Measurements from ENCODE around the gene CNN3. TPM values are rescaled to one million over a fixed set of nuclear protein-coding genes. Genes with fewer than 3 reads are reported as not detected.

The CNN3 gene
- total and polyA plus RNA-seq, 8 donors, result 70.0 to 353 (median 133) TPM

GRCh38 chr1:94922761-94923331, 4.1 kb downstream of the CNN3 start:
- 63 to 77% (median 68%) methylated on average over 8 of the region's 8 CpGs for WGBS, 5 donors
- no peak for DNase-seq
- H3K36me3 ChIP-seq, result no peaks in the 10 kb centered on the region
- no peaks in the 10 kb centered on the region for H3K9me3 ChIP-seq
- H3K4me3 ChIP-seq, result peak overlapping the region in 3 of 4 donors; percentile 2 to 60 (median 10)
- peaks cover 0 to 21% (median 9%) of the 10 kb centered on the region in 3 donors for H3K27me3 ChIP-seq
- H3K27ac ChIP-seq, result peak overlapping the region in 4 of 5 donors; percentile 21 to 99 (median 96)
- TF ChIP-seq POLR2A (IDR thresholded peaks at IDR 0.05) (no peak), EP300 (IDR thresholded peaks at IDR 0.05) (no peak), CTCF (IDR thresholded peaks at IDR 0.05) (no peak), POLR2AphosphoS5 (IDR thresholded peaks at IDR 0.05) (no peak)
- intact Hi-C loops (cut with DNase I; ENCODE audit: low total_unique reads), result no loop called here
- H3K4me1 ChIP-seq, result peaks cover 35 to 77% (median 53%) of the 10 kb centered on the region in 4 donors

- TF ChIP-seq POLR2AphosphoS5 (IDR thresholded peaks at IDR 0.05) (no peak), POLR2A (IDR thresholded peaks at IDR 0.05) (no peak), EP300 (IDR thresholded peaks at IDR 0.05) (no peak), CTCF (IDR thresholded peaks at IDR 0.05) (no peak)
- intact Hi-C loops (cut with DNase I; ENCODE audit: low total_unique reads), result no loop called here
- Histone ChIP-seq H3K4me3 (peak overlapping the region in 2 of 4 donors; percentile 10 to 11), H3K27me3 (peaks cover 0 to 15% (median 6%) of the 10 kb centered on the region in 3 donors), H3K27ac (peak overlapping the region in 2 of 5 donors; percentile 34 to 99), H3K9me3 (no peaks in the 10 kb centered on the region), H3K4me1 (peaks cover 26 to 77% (median 53%) of the 10 kb centered on the region in 4 donors), H3K36me3 (no peaks in the 10 kb centered on the region)
- WGBS, 5 donors, result 93 to 98% (median 95%) methylated on average over 1 of the region's 1 CpG
- no peak for DNase-seq
Measured at GRCh38 chr1:94921977-94922376, 4.9 kb downstream of the CNN3 start.

- 44 to 58% (median 49%) methylated on average over 3 of the region's 3 CpGs for WGBS, 5 donors
- H3K4me3 ChIP-seq, result no peak overlapping the region
- no peaks in the 10 kb centered on the region for H3K9me3 ChIP-seq
- intact Hi-C loops (cut with DNase I; ENCODE audit: low total_unique reads), result no loop called here
- no peaks in the 10 kb centered on the region for H3K36me3 ChIP-seq
- no peaks in the 10 kb centered on the region for H3K27me3 ChIP-seq
- no peak for DNase-seq
- TF ChIP-seq CTCF (IDR thresholded peaks at IDR 0.05) (no peak), EP300 (IDR thresholded peaks at IDR 0.05) (no peak), POLR2A (IDR thresholded peaks at IDR 0.05) (no peak), POLR2AphosphoS5 (IDR thresholded peaks at IDR 0.05) (no peak)
- peaks cover 22 to 93% (median 60%) of the 10 kb centered on the region in 4 donors for H3K4me1 ChIP-seq
- peak overlapping the region in 3 of 5 donors; percentile 10 to 28 (median 20) for H3K27ac ChIP-seq
Measured at GRCh38 chr1:94920061-94920460, 6.8 kb downstream of the CNN3 start.

- Histone ChIP-seq H3K4me3 (no peak overlapping the region), H3K27ac (peak overlapping the region in 3 of 5 donors; percentile 10 to 28 (median 20)), H3K4me1 (peaks cover 22 to 93% (median 62%) of the 10 kb centered on the region in 4 donors), H3K27me3 (no peaks in the 10 kb centered on the region), H3K9me3 (no peaks in the 10 kb centered on the region), H3K36me3 (no peaks in the 10 kb centered on the region)
- TF ChIP-seq CTCF (IDR thresholded peaks at IDR 0.05) (no peak), POLR2AphosphoS5 (IDR thresholded peaks at IDR 0.05) (no peak), POLR2A (IDR thresholded peaks at IDR 0.05) (no peak)
- no peak for DNase-seq
- intact Hi-C loops (cut with DNase I; ENCODE audit: low total_unique reads), result loop anchor here (10.0 kb wide), 1 partner anchor 55 kb away; no protein-coding TSS in a partner anchor
- 70 to 88% (median 79%) methylated on average over 4 of the region's 4 CpGs for WGBS, 5 donors
Measured at GRCh38 chr1:94919241-94920030, 7.5 kb downstream of the CNN3 start.
